Fibroblast of villous mesenchyme (primary cell): ENCODE data around the gene CUTC. TPM values are rescaled to one million over a fixed set of nuclear protein-coding genes. Genes with fewer than 3 reads are reported as not detected.
"Not testable (repeated sequence)": the region's sequence is repeated elsewhere in the genome, so short reads cannot be mapped to it uniquely, and the experiment has no call there.

Experiments used
- DNase-seq: peaks from one replicate; pipeline ENCODE4 v3.0.0-alpha.2; 2010; ENCODE audit warnings: low read depth
- H3K4me3 ChIP-seq: 2 replicates; pipeline ENCODE4 v1.5.1; 2011; ENCODE audit warnings: low read depth, mild to moderate bottlenecking, low read length
- CTCF ChIP-seq: IDR thresholded peaks from 2 replicates; pipeline ENCODE4 v1.5.1; 2012; ENCODE audit warnings: low read depth, mild to moderate bottlenecking, low read length; ENCODE audit not compliant: insufficient read depth
- total RNA-seq: library from RNA; depleted of rRNA; stranded (reverse); fragments of >200 nt; gene quantifications from 2 replicates; pipeline ENCODE4 v1.2.3, GENCODE V29; 2012

The CUTC gene
- total RNA-seq, 1 donor: 19.0 TPM

GRCh38 chr10:99742254-99742653 is 10.2 kb downstream of the CUTC start:
- no peak overlapping the region for H3K4me3 ChIP-seq
- TF ChIP-seq CTCF: no peak
- DNase-seq: peak; percentile 58

DNA sequence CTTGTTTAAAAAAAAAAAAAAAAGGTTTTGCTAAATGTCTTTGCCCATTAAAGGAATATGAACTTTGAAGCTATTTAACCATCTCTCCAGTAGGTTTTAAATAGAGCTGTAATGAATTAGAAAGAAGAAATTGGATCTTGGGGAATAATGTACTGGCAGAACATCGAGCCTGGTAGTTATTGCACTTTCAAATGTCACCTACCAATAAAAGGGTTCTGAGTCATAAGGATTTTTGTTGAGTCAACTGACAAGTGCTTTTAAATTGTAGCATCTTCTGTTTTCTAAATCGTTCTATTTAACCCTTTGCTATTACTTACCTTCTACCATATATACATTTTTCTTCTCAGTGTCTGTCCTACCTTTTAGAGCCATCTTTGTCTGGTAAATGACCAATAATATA is 10.7 kb downstream of the CUTC start:
- TF ChIP-seq CTCF: no peak
- DNase-seq: peak; percentile 31
- no peak overlapping the region for H3K4me3 ChIP-seq

GRCh38 chr10:99743841-99744240 is 11.8 kb downstream of the CUTC start:
- no peak overlapping the region for H3K4me3 ChIP-seq
- TF ChIP-seq CTCF: no peak
- DNase-seq: no peak

DNA sequence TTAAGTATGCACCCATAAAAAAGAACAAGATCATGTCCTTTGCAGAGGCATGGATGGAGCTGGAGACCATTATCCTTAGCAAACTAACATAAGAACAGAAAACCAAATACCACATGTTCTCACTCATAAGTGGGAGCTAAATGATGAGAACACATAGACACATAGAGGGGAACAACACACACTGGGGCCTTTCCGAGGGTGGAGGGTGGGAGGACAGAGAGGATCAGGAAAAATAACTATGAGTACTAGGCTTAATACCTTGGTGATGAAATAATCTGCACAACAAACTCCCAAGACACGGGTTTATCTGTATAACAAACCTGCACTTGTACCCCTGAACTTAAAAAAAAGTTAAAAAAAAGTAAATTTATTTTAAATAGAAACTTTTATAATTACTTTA is 14.1 kb downstream of the CUTC start:
- not testable (repeated sequence) for H3K4me3 ChIP-seq, DNase-seq

GRCh38 chr10:99748823-99749451 is 16.9 kb downstream of the CUTC start:
- TF ChIP-seq CTCF: no peak
- no peak for DNase-seq
- H3K4me3 ChIP-seq: no peak overlapping the region

DNA sequence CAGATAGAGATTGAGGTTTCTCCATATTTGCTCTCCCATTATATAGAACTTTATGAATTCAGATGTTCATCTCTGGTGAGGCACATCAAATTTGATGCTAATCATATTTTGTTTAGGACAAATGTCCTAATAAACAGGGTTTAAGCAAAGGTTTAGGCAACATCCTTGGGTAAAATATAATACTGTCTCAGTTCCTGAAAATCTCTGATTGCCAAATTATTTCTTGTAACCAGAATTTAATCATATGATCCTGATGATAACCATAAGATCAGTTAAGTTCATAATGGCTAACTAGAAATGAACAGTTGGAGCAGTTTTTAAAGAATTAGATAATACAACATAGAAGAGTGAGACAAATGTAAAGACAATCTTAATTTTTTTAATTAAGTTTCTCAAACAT is 18.6 kb downstream of the CUTC start:
- no peak for DNase-seq
- TF ChIP-seq CTCF: no peak
- no peak overlapping the region for H3K4me3 ChIP-seq

DNA sequence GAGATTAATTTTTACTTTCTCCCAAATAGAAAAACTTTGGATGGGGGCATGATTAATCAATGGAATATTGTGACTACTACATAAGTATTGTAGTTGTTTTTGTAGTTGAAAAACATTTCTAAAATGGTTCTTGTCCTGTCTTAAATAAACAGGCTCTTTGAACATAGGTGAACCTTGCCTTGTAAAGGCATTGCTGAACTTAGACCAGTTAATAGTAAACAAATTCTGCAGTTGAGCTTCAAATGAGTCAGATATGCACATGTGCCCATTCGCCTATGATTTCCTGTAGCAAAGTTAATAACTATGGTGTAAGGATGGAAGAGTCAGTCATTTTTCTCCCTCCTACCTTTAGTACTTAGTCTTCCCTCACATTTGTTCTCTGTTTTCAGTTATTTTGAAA is 22.6 kb downstream of the CUTC start:
- no peak overlapping the region for H3K4me3 ChIP-seq
- TF ChIP-seq CTCF: no peak
- DNase-seq: peak; percentile 18
